HG02610 (cell line): Measurements from ENCODE around the gene NUMBL.

ENCODE experiments used
- ATAC-seq: cut with Tn5 transposase; IDR thresholded peaks from one replicate; pipeline ENCODE4 v1.9.1; 2021; ENCODE audit warnings: mild to moderate bottlenecking, moderate library complexity; ENCODE audit not compliant: unreplicated experiment

The NUMBL gene

DNA sequence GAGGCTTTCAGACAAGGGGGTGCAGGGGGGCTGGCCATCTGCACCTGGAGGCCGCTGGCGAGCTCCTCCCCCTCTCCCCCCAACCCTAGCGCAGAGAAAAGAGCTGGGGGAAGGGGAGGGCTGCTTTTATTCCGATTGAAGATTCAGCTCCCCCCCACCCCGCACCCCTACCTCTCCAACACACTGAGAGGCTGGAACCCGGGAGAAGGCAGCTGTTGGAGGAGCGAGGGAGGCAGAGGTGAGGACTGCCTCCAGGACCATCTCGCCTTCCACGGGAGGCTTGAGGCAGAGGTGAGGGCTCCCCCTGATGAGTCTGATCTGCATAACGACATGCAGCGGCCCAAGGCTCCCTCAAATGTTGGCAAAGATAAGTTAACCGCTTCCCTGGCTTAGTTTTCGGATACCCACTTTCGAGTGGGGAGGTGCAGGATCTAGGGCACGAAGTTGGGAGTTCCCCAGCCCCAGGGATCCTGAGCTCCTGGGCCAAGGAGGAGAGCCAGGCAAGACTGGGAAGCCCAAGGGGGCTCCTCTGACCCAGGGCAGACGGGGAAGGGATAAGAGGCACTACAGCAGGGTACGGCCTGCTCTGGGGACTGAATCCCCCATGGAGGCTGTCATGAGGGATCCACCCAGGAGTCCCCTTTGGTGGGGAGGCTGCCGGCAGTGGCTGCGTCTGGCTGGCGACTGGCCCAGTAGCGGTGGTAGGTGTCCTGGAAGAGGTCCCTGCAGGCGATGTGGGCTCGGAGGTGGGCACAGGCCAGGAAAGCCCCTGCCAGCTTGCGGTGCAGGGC lies 1.2 kb upstream of the NUMBL start:
- ATAC-seq = no peak

DNA sequence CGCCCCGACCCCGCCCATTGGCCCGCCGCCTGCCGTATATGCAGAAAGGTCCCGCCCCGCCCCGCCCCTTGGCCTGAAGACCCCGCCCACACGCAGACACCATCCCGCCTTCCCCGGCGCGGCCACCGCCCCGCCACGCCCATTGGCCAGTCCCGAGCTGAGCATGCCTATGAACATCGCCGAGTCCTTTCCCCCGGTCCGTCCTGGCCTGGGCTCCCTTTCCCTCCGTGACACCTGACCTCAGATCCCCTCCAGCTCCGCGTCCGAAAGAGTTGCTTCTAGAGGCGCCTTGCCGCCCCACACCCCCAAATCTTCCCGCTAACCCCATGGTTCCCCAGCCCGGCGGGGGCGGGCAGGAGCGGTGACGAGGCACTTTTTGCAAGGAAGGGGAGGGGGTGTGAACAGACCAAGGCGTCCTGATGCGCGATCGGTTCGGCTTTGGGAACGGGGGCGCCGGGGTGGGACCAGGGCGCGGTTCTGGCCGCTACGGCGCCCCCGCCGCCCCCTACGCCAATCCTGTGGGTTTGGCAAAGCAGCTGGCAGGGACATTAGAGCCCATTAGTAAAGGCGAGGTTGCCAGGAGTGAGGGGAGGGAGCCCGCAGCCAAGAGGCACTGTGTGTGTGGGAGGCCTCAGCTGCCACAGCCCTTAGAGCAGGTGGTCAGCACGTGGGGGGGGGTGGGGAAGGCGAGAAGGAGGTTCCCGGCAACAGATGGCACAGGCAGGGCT lies 406 bp upstream of the NUMBL start:
- peak; percentile 56 for ATAC-seq

DNA sequence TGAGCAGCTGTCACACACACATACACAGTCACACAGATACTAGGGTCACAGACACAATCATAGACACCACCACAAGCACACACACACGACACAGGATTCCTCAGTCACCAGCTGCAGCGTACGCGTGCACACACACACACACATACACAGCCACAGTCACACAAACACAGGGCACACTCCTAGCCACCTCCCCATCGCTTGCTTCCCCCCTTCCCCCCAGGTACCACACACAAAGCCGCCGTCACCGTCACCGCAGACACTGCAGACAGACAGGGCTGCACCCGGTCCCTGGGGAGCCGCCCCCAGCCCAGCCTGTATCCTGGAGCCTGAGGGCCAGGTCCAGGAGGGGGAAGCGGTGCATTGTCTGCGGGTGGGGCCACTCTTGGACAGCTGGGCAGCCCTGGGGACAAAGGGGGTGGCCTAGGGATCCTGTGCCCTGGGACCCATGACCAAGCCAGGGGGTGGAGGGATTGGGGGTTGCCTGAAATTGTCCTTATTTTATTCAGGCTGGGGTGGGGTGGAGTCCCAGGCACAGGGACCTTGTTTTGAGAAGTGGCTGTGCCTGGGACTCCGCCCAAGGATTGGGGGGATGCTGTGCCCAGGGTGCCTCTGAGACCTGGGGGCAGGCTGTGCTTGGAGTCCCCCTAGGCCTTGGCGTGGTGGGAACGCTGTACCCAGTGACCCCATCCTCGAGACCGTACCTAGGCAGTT lies 957 bp downstream of the NUMBL start:
- ATAC-seq = no peak

DNA sequence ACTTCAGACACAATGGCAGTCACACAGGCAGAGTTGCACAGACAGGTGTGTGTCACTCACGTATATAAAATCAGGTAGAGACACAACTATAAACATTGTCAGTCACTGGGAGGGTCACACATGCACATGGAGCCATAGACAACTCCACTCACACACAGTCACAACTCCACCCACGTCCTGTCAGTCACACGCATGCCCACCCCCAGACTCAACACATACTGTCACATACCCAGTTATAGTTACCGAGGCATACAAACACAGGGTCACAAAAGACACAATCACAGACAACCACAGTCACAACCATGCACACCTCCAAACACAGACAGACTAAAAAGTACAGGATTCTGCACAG lies 1.5 kb downstream of the NUMBL start:
- no peak for ATAC-seq

DNA sequence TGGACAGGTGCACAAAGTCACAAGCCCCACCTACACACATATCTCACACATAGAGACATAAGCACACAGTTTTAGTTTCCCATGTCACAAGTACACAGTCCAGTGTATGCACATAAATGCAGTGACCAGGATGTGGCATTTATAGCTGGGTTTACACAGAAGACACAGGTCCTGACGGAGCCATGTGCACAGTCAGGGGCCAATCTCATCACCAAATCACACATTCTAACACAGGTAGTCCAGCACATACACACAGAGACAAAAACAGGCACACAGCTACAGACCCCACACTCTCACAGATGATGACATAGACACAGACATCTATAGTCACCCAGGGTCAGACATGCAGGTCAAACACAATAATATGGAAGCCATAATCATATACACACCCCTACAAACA lies 2.1 kb downstream of the NUMBL start:
- ATAC-seq = no peak

DNA sequence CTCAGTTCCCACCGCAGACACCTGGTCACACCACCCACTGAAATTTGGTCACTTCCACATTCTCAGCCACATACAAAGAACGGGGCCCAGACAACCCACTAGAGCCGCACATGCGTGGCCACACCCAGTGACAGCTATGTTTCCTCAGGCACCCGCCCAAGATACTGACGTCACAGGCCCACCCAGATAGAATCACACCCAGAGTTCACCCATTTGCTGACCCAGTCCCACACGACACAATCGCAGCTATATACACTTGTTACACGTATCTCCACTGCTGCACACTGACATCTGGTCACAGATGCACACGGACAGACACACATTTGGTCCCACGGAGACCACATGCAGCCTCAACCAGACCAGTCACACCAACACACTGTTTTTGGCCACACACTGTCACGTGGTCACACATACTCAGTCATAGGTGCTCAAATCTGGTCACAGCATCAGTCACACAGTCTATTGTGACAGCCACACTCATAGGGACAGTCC lies 2.9 kb downstream of the NUMBL start:
- no peak for ATAC-seq

DNA sequence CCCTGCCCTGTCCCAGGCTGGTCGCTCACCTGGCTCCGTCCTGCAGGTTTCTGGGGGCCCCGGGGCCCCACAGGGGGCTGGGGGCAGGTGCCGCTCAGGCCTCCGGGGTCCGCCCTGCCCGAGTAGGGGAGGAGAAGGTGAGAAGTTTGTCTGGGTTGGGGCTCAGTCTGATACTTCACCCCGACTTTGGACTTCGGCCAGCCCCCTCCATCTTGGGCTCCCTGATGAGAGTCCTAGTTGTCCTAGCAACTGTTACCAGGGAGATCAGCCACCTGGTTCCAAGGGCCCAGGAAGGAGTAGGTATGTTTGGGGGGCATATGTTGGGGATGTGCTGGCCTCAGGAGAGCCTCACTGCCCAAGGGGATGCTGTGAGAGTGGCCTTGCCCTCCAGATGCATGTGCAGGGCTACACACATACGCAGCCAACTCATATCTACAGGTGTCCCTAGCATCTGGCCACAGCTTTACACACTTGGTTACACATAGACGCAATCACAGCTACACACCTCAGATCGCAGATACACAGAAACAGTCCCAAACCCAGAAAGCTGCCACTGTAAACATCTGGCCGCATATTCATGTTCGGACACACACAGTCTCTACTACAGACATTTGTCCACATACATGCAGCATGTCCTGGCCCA lies 3.4 kb downstream of the NUMBL start:
- ATAC-seq = no peak

DNA sequence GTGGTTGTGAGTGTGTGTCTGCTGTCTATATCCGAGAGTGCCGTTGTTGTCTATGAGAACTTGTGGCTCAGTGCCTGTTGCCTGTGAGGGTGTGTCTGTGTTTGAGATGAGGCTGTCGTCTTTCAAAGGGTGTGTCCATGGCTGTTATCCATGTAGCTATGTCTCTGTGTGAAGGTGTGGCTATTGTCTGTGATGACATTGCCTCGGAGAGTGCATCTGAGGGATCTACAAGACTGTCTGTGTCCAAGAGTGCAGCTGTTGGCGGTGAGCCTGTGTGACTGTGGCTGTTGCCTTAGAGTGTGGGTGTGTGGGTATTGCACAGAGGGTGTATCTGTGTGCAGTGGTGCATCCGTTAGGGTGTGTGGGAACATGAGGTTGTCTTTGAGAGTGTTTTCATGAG lies 4.9 kb downstream of the NUMBL start:
- ATAC-seq = no peak

DNA sequence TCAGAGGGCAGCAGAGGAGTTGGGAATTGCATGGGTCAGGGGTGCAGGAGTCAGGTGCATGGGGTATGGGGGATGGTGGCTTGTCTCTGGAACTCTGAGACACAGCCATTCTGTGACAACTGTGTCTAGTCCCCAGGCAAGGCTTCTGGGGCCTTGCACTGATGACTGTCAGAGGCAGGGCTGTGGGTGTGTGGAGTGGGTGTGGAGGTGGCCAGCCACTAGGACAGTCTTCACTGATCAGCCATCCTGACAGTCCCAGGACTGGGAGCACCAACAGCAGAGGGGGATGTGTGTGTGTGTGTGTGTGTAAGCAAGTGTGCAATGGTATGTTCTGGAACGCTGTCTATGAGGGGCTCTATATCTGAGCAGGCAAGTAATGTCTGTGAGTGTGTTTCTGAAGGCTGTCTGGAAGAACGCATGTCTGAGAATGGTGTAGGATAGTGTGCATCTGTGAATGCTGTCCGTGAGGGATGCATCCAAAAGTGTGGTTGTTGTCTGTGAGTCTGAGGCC lies 5.4 kb downstream of the NUMBL start:
- ATAC-seq = no peak

DNA sequence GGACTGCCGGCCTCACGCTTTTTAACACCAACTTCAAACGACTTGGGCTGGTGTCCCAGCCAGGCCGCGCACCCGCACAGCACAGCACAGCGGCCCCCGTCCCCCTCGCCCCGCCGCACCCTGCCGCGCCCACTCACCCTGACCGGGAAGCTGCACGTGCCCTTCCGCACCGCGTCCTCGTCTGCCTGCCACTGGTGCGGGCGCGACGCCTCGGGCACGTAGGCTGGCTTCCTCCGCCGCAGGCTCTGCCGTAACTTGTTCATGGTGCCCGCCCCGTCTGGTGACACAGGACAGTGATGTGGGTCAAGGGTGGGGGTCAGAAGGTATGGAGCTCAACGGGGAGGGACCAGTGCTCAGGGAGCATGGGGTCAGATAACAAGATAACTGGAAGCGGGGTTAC lies 6.2 kb downstream of the NUMBL start:
- ATAC-seq = no peak

DNA sequence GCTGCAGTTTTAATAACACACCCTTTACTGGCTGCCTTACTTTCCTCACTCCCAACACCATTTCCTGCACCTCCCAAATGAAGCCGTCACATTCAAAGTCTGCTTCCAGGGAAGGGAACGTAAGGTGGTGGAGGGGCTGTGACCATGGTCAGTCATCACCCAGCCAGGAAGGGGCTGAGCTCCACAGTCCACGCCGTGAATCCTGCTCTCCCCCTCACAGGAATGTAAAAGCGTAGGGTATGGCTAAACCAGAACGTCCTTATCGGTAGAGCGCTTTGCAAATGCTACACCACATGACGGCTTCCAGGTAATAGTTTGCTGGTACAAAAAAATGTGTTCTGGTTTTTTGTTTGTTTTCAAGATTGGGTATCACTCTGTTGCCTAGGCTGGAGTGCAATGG lies 7.0 kb downstream of the NUMBL start:
- ATAC-seq = no peak

DNA sequence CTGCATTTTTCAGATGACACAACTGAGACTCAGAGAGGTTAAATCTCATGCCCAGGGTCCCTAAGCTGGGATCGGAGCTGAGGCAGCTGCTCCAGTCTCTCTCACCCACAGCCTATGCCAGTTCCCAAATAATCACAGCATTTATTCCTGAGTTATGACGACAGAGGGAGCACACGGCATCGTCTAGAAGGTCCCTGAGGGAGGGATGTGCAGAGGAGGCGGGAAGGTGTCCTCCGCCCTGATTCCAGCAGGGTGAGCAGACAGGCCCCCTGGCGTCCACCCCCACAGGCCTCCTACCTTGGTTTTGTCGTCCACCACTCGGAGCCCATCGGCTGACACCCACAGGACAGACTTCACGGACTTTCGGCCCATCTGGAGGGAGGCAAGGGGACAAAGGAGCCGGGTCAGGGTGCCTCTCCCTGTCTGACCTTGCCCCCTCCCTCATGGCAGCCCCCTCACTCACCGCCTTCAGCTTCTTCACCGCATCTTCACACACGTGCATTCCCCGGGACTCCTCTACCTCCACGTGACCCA lies 8.0 kb downstream of the NUMBL start:
- ATAC-seq = no peak

DNA sequence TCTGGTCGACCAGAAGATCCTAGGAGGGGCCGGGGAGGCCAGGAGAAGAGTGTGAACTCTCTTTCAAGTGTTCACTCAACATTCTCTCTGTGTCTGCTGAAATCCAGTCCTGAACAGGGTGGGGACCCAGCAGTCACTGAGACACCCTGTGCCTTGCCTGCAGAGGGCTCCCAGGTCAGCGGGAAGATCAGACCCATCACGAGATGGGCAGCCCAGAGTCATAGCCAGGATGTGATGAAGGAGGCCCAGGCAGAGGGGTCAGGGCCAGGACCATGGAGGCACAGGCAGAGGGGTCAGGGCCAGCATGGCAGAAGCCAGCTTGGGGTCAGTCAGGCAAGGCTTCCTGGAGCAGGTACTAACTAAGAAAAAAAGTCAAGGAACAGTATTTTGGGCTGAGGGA lies 9.4 kb downstream of the NUMBL start:
- ATAC-seq = no peak

DNA sequence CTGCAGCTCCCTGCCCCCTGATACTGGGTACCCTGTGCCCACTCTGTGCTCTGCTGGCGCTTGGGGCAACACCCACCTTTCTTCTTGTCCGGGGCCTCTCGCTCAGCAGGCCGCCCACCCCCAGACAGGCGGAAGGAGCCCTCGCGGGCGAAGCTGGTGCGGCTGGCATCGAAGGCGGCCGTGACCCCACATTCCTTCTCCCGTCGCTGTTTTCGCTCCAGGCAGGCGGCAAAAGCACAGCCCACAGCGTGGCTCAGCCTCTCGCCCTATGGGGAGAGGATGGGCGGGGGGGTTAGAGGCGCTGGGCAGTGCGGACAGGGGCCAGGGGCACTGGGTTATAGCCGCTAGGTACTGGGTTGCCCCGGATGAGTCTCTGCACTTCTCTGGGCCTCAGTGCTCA lies 13.3 kb downstream of the NUMBL start:
- no peak for ATAC-seq

DNA sequence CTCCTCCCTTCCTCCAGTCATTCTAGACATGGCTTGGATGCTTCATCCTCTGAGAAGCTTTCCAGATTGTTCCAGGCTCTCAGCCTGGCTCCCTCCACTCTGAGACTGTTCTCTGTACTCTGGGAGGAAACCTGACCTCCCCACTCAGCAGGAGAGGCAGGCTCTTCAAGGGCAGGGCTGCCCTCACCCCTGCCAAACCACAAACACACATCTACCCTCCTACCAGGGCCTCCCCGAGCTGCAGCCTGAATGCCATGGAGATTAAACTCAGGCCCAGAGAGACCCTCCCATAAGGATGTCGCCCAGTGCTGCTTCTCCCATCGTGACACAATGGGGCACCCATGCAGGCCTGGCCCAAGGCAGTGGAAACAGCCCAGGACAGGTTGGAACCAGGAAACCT lies 16.2 kb downstream of the NUMBL start:
- ATAC-seq = no peak

DNA sequence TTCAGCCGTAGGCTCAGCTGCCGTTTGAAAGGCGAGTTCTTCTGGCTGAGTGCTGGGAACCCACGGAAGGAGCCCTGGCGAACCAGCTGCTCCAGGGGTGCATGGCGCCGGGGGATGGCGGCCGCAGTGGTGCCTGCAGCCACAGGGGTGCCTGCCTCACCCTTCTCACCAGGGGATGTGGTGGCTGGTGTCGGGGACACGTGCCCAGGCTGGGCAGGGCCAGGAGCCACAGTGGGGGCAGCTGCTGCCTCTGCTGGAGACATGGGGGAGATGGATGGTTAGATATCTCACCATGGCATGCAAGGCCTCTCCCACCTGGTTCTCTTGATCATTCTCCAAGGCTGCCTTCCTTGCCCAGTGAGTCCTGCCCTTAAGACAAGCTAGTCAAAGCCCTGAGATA lies 17.1 kb downstream of the NUMBL start:
- ATAC-seq = no peak

DNA sequence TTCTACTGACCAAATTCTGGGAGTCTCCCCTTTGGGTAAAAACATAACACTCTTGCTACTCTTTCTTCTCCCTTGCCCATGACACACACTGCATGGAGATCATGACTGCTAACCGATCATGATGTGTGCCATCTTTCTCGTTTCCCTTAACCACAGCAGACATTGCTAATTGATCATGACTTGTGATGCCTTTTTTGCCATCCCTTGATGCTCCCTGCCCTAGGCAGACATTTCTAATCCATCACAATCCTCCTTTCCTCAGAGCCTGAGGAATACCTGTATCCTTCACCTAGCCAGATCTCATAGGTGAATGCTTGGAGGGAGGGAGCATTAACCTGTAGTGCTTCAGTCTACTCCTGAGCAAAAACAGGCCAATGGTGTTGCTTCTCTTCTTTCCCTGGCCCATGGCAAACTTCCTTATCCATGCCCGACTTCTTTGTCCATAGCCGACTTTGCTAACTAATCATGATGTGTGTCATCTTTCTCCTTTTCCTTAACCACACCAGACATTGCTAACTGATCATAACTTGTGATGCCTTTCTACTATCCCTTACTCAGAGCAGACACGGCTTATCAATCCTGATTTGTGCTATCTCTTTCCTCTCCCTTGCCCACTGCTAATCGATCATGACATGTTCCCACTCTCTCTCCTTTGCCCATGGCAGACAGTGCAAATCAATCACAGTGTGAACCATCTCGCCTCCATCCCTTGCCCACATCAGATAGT lies 17.7 kb downstream of the NUMBL start:
- ATAC-seq = no peak

DNA sequence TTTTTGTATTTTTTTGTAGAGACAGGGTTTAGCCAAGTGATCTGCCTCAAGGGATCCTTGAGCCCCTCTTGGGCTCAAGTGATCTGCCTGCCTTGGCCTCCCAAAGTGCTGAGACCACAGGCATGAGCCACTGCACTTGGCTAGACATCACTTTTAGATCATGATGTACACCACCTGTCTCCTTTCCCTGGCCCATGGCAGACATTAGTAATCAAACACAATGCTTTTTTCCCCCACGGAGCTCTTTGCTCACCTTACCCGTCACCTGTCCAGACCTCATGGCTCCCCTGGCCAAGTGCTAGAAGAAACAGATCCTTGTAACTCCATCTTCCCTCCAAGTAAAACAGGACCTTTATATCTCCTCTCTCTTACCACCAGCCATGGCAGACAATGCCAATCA lies 18.4 kb downstream of the NUMBL start:
- ATAC-seq = no peak

DNA sequence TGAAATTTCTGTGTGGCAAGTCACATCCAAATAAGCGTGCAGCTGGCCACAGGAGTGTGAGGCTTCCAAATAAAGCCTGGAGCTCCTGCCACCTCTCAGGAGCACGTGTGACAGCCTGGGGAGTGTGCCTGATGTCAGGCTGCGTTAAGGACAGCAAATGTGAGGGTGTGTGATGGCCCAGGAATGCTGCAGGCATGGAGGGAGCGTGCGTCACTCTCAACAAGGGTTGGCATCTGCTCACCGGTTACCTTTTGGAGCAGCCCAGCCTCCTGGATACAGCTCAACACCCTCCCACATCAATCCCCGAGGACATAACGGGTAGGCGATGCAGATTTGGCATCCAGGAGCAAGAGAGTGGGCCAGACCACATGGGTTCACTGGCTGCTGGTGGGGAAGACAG lies 19.0 kb downstream of the NUMBL start:
- no peak for ATAC-seq

DNA sequence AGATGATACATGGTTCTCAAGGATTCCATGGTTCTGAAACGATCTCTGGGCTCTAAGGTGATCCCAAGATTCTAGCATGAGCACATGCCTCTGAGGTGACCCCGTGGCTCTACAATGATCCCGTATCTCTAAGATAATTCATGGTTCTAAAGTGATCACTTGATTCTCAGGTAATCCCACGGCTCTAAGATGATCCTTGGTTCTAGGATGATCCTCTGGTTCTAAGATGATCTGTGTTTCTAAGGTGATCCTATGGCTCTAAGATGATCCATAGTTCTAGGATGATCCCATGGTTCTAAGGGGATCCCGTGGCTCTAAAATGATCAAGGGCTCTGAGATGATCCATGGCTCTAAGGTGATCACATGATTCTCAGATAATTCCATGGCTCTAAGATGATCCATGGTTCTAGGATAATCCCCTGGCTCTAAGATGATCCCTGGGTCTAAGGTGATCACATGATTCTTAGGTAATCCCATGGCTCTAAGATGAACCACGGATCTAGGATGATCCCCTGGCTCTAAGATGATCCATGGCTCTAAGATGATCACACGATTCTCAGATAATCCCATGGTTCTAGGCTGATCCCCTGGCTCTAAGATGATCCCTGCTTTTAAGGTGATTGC lies 21.3 kb downstream of the NUMBL start:
- ATAC-seq = no peak
